GM21390 (cell line): ENCODE data around the gene PKNOX2.

Experiments
- ATAC-seq: cut with Tn5 transposase; IDR thresholded peaks from one replicate; pipeline ENCODE4 v1.9.1; 2021; ENCODE audit not compliant: unreplicated experiment

PKNOX2 gene

DNA sequence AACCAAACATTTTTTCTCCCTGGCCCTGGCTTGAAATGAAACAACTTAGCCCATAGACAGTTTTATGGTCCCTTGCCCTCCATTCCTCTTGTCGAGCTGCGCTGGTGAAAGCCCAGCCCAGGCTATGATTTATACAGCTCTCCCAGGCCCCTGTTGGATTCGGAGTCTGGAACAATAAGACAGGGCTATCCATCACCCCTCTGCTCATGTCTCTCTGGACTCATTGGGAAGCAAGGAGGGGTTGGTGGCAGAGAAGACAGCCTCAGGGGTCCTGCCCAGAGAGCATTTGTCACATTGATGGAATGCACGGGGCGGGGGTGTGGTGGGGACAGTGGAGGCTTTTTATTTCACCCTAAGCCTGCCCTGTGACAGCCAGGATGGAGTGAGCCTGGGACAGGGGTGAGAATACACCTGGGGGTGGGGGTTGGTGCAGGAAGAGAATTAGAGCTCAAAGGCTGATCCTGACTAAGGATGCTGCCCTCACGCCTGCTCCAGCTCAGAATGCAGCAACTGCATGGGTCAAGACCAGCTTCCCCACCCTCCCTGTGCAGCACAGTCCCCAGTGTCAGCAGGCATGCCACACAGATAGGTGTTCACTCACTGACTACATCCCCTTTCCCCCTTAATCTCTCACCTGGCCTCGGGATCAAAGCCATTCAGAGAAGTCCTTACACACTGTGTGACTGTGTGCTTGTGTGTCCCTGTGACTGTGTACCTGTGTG is 10.0 kb upstream of the PKNOX2 start:
- no peak for ATAC-seq

DNA sequence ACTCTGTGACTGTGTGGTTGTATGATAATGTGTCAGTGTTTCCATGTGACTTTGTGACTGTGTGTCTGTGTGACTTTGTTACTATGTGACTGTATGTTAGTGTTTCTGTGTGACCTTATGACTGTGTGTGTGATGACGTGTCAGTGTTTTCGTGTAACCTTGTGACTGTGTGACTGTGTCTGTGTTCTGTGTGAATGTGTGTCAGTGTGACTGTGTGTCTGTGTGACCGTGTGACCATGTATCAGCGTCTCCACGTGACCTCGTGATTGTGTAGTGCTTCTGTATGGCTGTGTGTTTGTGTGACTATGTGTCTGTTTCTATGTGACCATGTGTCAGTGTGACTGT is 9.5 kb upstream of the PKNOX2 start:
- no peak for ATAC-seq

DNA sequence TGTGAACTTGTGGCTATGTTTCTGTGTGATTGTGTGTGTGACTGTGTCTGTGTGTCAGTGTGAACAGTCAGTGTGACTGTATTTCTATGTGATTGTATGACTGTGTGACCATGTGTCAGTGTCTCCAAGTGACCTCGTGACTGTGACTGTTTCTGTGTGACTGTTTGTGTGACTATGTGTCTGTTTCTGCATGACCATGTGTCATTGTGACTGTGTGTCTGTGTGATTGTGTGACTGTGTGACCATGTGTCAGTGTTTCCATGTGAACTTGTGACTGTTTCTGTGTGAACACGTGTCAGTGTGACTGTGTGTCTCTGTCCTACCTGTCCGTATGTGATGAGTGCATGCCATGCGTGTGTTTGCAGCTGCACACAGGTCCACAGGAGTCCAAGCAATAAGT is 8.8 kb upstream of the PKNOX2 start:
- no peak for ATAC-seq

DNA sequence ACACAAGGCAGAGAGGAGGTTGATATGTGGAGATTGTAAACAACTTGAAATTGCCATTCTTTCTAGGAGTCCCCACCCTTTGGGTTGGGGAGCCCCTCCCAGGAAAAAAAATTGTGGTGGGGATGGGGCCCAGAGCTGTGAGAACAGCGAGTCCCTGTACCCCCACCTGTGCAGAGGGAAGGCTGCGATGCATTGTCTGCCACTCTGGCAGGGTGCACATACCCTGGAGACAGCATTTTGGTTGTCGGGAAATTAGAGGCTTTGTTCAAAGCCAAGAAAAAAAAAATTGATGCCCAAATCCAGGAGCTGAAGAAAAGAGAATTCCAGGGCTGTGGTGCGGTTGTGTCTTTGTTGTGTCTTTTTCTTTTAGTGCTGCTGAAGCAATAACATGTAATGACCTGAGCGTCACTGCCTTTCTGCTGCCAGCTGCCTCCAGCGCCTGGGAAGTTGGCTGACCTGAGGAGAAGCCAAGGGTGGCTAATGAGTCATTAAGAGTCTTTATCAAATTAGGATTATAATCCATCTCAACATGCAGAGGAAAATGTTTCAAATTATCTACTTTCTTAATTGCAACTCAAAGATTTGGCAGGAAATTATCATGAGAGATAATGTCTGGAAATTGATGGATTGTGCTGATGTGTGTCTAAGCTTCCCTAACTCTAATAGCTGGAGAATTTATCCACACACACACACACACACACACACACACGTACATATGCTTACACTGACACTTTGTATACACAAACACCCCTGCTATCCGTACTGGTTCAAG is 8.0 kb upstream of the PKNOX2 start:
- no peak for ATAC-seq

DNA sequence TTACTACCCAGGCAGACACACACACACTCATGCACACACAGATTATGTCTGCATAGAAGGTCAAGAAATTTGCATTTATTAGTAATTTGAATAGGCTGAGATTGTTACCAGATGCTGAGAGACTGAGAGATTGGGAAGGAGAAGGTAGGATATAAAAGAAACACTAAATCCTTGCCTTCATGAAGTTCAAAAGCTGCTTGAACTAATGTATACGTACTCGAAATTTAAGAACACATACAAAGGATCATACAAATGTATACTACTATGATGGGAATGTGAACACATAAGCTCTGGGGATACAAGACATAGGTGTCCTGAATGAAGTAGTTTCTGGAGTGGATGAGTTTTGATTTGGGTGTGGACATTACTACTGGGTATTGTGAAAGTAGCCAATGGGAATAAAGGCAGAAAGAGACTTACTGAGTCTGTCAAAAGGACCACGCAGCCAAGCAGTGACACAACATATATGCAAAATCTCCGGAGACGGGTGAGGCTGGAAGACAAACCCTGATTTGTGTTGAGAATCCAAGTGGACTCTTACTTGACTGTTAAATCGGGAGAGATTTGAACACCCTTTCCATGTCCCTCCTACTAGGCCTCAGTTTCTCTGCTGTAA is 7.3 kb upstream of the PKNOX2 start:
- no peak for ATAC-seq

DNA sequence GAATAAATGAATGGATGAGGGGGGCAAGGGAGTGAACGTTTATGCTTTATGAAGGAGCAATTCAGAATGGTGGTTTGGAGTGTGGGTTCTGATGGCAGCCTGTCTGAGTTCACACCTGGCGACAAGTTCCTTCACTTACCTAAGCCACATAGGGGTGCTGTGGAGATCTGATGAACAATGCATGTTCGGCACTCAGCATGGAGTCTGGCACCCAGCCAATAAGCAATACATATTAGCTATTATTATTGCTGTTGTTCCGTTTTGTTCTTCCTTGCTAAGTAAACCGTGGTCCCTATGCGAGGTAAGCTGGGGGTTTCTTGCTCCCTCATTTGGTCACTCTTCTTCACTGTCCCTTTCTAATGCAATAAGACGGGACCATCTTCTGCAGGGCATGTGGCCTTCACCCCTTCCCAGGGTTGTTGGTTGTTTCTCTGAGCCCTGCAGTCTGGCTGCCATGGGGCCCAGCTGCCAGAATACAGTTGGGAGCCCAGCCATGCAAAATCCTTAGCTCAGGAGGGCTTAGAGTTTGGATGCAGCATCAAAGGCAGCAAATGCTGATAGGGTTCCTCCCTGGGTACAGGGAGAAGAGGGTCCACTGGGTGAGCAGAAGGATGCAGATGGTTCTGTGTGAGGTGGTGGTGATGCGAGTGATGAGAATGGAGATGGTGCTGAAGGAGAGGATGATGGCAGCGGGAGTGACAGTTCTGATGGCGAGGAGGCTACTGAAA is 6.4 kb upstream of the PKNOX2 start:
- ATAC-seq = no peak

DNA sequence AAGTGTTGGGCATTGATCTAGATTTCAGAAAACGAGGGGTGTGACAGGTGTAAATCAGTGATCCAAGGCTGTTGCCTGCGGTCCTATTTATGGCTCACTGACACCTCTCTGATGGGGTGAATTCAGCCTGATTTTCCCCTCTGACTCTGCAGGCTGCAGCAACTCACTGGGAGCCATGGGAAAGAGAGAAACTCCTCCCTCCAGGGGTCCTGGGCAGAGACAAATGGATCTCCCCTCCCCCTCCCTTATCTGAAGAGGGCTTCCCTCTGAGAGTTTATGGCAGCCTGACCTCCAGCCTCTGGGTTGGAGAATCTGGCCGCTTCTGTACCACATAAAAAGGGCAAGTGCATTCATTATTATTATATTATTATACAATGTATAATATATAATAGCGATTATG is 1.8 kb upstream of the PKNOX2 start:
- no peak for ATAC-seq

DNA sequence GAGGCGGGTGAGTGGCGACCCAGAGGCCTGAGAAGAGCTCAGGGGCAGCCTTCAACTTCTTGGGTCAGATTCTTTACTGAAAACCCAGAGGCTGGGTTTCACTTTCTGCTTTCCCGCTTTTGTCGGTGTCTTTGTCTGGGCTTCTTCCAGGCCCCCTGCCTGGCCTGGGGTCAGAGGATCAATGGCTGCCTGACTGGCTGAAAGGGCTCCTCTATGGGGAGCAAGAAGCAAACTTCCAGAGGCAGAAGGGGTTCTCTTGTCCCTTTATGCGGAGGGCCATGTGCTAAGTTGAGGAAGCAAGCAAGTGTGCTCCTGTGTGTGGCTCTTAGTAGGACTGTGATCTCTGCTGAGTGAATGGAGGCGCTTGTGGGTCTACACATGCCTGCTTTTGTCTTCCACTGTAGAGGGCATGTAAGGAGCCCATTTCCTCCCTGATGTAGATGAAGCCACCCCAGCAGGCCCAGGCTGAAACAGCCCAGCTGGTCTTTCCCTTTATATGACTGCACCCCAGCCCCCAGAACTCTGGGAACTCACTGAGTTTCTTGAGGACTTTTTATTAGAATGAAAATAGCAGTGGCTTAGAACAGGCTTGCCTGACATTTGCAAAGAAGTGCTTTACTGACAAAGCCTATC is 1.0 kb upstream of the PKNOX2 start:
- ATAC-seq = no peak

DNA sequence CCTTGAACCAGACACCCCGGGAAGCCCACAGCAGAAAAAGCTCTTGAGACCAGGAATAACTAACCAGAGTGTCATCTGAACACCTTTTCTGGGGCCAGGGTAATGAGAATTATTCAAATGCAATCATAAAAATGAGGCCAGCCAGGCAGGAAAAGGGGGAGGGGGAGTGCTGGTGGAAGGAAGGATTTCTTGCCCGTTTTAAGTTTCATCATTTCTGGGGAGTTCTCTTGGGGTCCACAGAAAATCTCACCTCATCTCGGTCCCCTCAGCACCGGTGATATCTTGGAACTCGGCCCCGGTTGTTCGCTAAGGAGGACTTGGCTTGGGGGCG is 495 bp upstream of the PKNOX2 start:
- no peak for ATAC-seq

DNA sequence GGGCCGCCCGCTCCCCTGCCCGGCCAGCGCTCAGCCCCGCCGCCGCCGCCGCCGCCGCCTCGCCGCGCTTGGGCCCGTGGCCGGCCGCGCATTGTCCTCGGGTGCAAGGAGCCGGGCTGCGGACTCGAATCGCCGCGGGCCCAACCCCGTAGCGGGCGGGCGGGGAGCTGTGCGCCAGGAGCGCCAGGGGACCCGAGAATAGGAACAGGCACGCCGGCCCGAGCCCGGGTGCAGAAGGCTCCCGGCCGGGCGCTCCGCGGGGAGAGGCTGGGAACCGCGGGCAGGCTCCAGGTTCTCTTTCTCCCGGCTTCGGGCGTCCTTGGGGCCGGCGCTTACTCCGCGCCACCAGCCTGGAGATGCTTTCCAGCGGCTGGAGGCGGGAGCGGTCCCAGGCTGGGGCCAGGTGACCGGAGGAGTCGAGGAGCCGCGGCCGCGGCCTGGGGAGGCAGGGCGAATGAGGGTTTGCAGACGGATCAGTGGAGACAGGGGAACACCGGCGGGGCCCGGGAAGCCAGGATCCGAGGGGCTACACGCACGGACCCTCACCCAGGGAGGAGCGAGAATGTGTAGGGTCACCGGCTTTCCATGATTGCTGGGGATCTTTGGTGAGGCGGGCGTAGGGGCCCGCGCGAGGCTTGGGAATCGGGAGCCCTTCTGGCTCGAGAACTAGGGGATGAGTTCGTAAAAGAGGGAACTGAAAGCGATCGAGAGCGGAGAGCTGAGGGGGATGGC is 726 bp downstream of the PKNOX2 start:
- peak; percentile 32 for ATAC-seq

DNA sequence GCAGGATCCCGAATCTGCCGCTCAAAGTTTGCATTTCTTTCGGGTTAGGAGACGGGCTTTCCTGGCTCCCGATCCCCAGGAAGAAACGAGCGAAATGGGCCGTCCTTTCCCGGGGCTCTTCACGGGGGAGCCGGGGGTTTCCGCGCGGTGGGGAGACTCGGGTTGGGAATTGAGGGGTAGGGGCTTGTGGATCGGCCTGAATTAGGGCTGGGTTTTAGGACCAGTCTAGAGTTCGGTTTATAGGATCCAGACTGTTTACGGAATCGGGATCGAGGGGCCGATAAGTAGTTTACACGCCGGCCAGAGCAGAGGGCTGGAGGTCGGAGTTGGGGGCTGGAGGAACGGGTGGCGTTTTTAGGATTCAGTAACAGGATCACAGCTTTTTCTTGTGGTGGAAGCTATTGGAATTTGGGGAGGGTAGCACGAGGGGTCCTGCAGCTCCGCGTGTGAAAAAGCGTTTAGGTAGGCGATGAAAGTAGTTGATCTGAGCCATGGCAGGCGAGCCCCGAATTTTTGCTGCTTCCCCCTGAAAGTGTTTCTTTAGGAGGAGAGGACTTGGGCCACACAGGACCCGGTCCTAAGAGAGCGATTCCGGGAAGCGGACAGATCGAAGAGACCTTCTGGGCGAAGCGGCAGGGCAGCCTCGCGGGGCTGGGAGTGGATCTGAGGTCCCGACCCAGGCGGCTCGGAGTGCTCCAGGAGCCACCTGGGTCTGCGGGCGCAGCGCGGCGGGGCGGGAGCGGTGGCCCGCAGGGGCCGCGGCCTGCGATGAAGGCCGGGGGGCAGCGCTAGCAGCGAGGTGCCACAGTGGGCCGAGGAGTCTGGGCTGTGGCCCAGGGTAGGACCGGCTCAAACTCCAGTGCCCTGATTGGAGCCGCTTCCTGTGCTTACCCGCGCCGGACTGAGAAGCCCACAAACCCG is 1.6 kb downstream of the PKNOX2 start:
- no peak for ATAC-seq

DNA sequence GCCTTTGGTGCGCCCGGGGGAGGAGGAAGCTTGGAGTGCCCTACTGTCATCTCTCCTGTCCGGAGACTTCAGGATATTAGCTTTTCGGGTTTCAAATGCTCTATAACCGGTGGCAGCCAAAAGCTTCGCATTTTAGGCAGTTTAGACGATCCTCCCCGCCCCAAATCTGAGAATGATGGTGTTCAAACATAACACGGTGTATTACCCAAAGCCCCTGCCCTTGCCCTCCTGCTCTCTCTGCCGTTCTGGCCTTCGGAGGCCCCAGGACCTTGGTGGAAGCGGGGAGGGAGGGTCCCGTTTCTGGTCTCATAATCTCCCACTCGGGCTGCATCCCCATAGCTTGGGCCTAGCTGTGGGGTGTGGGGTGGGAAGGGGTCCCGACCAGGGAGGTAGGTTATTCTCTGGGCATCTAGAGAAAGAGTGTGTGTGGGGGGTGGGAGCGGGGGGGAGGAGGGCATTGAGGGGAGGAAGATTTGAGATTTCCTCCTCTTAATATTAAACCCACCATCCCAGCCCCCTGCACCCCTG is 2.3 kb downstream of the PKNOX2 start:
- ATAC-seq = no peak

DNA sequence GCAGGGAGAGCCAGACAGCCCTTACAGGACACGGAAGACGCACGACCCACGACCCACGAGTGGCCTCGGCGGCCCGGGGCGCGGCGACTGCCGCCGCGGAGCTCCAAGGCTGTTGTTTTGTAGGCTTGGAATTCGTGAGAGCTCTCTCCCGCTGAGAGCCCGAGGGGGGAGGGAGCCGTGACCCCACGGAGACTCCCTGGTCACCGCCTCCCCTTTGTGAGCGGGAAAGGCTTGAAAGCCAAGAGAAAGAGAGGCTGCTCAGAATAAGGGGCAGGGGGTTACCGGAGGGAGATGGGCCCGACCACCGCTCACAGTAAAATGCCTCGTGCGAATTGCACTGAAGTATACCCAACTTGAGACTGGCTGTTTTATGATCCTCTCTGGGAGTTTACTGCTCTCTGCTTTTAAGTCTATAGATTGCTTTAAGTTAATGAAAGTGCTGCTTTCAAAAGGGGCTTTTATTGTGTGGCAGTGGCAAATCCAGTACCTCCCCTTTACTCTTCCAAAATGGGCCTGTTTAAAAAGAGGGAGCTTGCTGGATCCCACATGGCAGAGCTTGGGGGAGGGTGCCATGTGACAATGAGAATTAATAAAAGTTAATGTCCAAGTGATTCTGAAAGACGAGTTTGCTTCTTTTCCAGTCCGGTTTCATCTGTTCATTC is 2.9 kb downstream of the PKNOX2 start:
- no peak for ATAC-seq

DNA sequence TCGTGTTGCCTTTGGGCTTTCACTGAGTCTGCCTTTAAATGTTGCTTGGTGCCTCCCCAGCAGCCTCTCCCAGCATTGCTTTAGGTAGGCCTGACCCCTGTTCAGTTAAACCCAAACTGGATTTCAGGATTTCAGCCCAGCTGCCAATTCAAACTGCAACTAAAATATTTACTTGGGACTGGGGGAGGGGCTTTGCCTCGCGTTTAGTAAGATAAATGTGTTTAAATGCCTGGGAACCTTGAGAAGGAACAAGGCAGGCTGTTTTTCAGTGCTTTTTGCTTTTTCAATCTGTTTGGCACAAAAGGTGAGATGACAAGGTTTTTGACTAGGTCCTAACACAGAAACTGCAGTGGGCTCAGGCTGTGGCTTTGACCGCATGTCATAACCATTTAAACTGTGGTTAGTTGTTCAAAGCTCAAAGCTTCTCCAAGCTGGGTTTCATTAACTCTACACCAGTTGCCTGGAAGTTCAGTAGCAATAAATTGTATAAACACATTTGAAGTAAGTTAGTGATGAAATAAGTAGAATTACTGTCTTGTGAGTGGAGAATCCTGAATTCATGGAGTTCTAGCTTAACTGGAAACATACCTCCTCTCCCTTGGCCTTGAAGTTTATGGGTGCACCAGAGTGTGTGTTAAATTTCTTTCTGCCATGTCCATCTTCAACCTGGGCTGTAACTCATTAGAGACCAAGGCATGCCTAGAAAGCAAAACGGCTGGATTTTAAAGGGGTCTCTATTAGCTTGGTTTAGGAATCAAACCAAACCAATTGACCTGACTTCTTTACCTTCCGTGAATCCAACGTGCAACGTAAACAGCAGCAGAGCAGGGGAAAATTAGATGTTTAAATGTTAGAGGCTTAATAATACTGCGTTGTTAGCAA is 3.6 kb downstream of the PKNOX2 start:
- no peak for ATAC-seq

DNA sequence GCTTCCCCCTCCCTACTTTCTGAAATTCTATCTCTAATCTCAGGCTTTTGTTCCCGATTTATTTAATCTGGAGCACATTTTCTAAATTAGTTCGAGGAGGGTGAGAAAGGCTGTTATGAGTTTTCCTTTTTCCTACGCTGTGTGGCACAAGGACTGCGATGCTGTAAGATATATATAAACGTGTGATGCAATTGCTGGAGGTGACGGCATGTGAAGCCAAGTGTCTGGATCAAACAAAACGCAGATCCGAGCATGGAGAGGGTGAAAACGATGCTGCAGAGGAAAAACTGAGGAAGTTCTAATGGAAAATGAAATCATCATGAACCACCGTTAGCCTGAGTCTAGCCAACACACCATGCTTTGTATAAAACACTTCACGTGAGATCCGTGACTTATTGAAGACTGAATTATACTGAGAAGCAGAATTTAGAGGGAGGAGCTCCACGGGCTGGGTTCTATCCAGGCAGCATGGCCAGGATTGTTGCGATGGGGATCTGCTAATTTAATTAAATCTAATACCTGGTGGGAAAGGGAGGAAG is 4.4 kb downstream of the PKNOX2 start:
- ATAC-seq = no peak

DNA sequence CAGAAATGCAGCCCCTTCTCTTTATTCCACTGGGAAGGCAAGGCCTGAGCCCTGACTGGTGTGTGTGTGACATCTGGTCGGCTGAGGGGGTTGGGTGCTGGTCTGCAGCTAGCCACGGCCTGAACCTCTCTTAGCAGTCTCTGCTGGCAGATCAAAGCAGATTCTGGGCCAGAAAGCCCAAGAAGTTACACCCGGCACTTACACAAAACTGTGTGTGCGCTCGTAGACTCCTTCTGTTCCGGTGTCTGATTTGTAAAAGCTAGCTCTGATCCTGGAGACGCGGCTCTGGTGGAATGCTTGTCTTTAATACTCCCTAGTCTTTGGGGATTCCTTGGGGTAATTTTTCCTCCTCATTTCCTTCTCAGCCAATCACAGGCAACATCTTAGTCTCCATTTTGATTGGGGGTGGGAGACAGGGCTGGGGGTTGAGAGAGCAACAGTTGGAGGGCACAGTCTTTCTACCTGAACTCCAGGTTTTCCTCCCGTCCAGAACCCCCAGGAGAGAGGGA is 5.5 kb downstream of the PKNOX2 start:
- ATAC-seq = no peak

DNA sequence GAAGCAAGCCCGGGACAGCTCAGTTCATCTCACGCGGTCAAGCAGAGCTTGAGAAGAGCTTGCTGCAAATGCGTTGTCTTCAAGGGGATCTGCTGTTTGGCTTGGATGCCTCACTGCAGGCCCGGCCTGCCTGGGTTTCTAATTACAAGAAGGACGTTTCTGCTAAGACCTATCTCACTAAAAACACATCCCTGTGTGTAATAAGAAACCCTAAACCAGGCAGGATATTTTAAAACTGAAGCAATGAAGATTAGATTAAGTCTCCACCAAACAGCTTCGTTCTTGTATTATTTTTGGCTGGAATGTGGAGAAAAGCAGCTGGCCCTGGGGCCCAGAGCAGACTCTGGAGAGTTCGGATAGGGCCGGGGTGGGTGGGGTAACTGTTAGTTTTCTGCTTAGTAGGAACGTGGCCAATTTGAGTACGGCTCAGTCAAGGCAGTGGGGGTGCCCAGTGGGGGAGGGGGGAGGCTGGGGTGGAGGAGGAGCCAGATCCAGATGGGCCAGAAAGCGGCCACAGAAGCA is 6.0 kb downstream of the PKNOX2 start:
- no peak for ATAC-seq
